HCT116 (cell line): ENCODE measurements around the gene FHL3. TPM values are rescaled to one million over a fixed set of nuclear protein-coding genes. Genes with fewer than 3 reads are reported as not detected.

Source experiments
- ATAC-seq: fragments of 200-7000 bp; cut with Tn5 transposase; 2 replicates; pipeline ENCODE4 v1.9.1; 2020; ENCODE audit warnings: mild to moderate bottlenecking, moderate library complexity
- BruUV-seq: library from RNA; stranded (reverse); fragments of 400-500 nt; replicated peaks from 2 replicates; lab custom pipeline; 2021; lab: Mats Ljungman, UMichigan
- CTCF ChIA-PET: fragments of 300-600 bp; sonication (Branson Sonifier 250); formaldehyde crosslinking; loops from one replicate; lab custom pipeline; 2021; ENCODE audit warnings: antibody characterized with exemption; lab: Charles Lee
- POLR2A ChIA-PET: fragments of 300-600, 350-600 bp; sonication (Branson Sonifier 250); formaldehyde crosslinking; loops from one replicate; lab custom pipeline; 2021; ENCODE audit warnings: antibody characterized with exemption; lab: Charles Lee
- RAD21 ChIA-PET, 2 experiments: fragments of 300-600 bp; sonication (Branson Sonifier 250); formaldehyde crosslinking; loops; one replicate each; lab custom pipeline; 2023; ENCODE audit warnings: low total read pairs in 2 of 2; ENCODE audit not compliant: uncharacterized antibody in 2 of 2, unreplicated experiment in 2 of 2, low non-redundant PET in 1 of 2; lab: Charles Lee
- DNase-seq: peaks from one replicate; pipeline ENCODE4 v3.0.0-alpha.2; 2010; ENCODE audit warnings: low read depth, low spot score
- H2AFZ ChIP-seq: fragments of 200-600 bp; shearing (Covaris generic), sonication (generic); 2 replicates; pipeline ENCODE4 v1.6.1; 2017; ENCODE audit warnings: low read depth, mixed run types, mixed read lengths, antibody characterized with exemption, low read length; ENCODE audit not compliant: poor library complexity, severe bottlenecking
- H3K27ac ChIP-seq: 2 replicates; pipeline ENCODE4 v1.5.1; 2012; ENCODE audit warnings: low read depth, low read length
- H3K27me3 ChIP-seq: fragments of 200-600 bp; sonication (generic); 2 replicates; pipeline ENCODE4 v1.6.1; 2016; ENCODE audit warnings: mixed run types, low read length, mixed read lengths; ENCODE audit not compliant: insufficient read depth
- H3K36me3 ChIP-seq, 2 experiments: fragments of 200-500 bp in 1 of 2; fragments of 200-600 bp in 1 of 2; sonication (Bioruptor generic) in 1 of 2; sonication (generic) in 1 of 2; 2 replicates each; pipeline versions ENCODE4 v1.5.1 to v1.6.1; 2014 to 2016; ENCODE audit warnings: low read length in 2 of 2, inconsistent platforms in 1 of 2, mixed read lengths in 1 of 2, mixed run types in 1 of 2; ENCODE audit not compliant: insufficient read depth in 2 of 2, control insufficient read depth in 1 of 2
- H3K4me1 ChIP-seq, 2 experiments: fragments of 200-600 bp in 1 of 2; sonication (generic) in 1 of 2; 2 replicates each; pipeline versions ENCODE4 v1.5.1 to v1.6.1; 2012 to 2017; ENCODE audit warnings: low read length in 2 of 2, inconsistent platforms in 1 of 2, mild to moderate bottlenecking in 1 of 2, mixed read lengths in 1 of 2, mixed run types in 1 of 2, moderate library complexity in 1 of 2; ENCODE audit not compliant: insufficient read depth in 2 of 2, control insufficient read depth in 1 of 2
- H3K4me2 ChIP-seq: fragments of 200-600 bp; sonication (generic); 2 replicates; pipeline ENCODE4 v1.6.1; 2017; ENCODE audit warnings: mixed run types, low read length, mixed read lengths
- H3K4me3 ChIP-seq, 2 experiments: fragments of 200-600 bp in 1 of 2; sonication (generic) in 1 of 2; replicated peaks in 1 of 2; 2 replicates each; pipeline ENCODE4 v1.5.1; 2011 to 2016; ENCODE audit warnings: low read length in 2 of 2, control low read depth in 1 of 2, low read depth in 1 of 2, mild to moderate bottlenecking in 1 of 2, mixed read lengths in 1 of 2, mixed run types in 1 of 2
- H3K79me2 ChIP-seq: fragments of 200-600 bp; sonication (generic); 2 replicates; pipeline ENCODE4 v1.6.1; 2017; ENCODE audit warnings: mild to moderate bottlenecking, mixed run types, low read length, moderate library complexity, mixed read lengths; ENCODE audit not compliant: insufficient read depth
- H3K9ac ChIP-seq: fragments of 200-600 bp; sonication (generic); 2 replicates; pipeline ENCODE4 v1.6.1; 2016; ENCODE audit warnings: low read length, mixed read lengths
- H3K9me2 ChIP-seq: fragments of 200-600 bp; sonication (generic), shearing (Covaris generic); 2 replicates; pipeline ENCODE4 v1.6.1; 2017; ENCODE audit warnings: mixed run types, mild to moderate bottlenecking, moderate library complexity; ENCODE audit not compliant: insufficient read depth
- H3K9me3 ChIP-seq, 2 experiments: fragments of 200-500 bp in 1 of 2; fragments of 200-600 bp in 1 of 2; sonication (Bioruptor generic) in 1 of 2; sonication (generic) in 1 of 2; 2 replicates each; pipeline ENCODE4 v1.6.1; 2014 to 2017; ENCODE audit warnings: low read length in 2 of 2, mixed read lengths in 2 of 2, inconsistent platforms in 1 of 2, low read depth in 1 of 2, mild to moderate bottlenecking in 1 of 2, mixed run types in 1 of 2, moderate library complexity in 1 of 2; ENCODE audit not compliant: control insufficient read depth in 1 of 2, insufficient read depth in 1 of 2
- H4K20me1 ChIP-seq: fragments of 200-600 bp; sonication (generic), shearing (Covaris generic); 2 replicates; pipeline ENCODE4 v1.6.1; 2017; ENCODE audit warnings: mixed run types, mild to moderate bottlenecking, moderate library complexity; ENCODE audit not compliant: insufficient read depth
- CTCF ChIP-seq, 3 experiments: fragments of 200-600 bp in 1 of 3; sonication (generic) in 1 of 3; IDR thresholded peaks in 2 of 3; conservative IDR thresholded peaks in 1 of 3; 2 replicates each; pipeline ENCODE4 v1.5.1; 2012 to 2017; ENCODE audit warnings: low read depth in 2 of 3, low read length in 2 of 3, antibody characterized with exemption in 1 of 3, borderline replicate concordance in 1 of 3, control low read depth in 1 of 3, mild to moderate bottlenecking in 1 of 3, mixed read lengths in 1 of 3, mixed run types in 1 of 3, moderate library complexity in 1 of 3; ENCODE audit not compliant: insufficient read depth in 1 of 3
- EGR1 ChIP-seq: IDR thresholded peaks from 2 replicates; pipeline ENCODE4 v1.6.1; 2012; ENCODE audit warnings: low read depth
- ELF1 ChIP-seq: IDR thresholded peaks from 2 replicates; pipeline ENCODE4 v1.6.1; 2012; ENCODE audit warnings: low read depth, borderline replicate concordance
- EZH2 ChIP-seq: fragments of 200-600 bp; sonication (generic); IDR thresholded peaks from 2 replicates; pipeline ENCODE4 v1.6.1; 2017; ENCODE audit warnings: antibody characterized with exemption, mixed run types
- EZH2phosphoT487 ChIP-seq: fragments of 200-600 bp; IDR thresholded peaks from 2 replicates; pipeline ENCODE4 v1.6.1; 2018; ENCODE audit warnings: antibody characterized with exemption, borderline replicate concordance
- JUND ChIP-seq: IDR thresholded peaks from 2 replicates; pipeline ENCODE4 v1.6.1; 2012
- MAX ChIP-seq: IDR thresholded peaks from 2 replicates; pipeline ENCODE4 v1.6.1; 2012
- POLR2A ChIP-seq: IDR thresholded peaks from 2 replicates; pipeline ENCODE4 v1.7.0; 2011; ENCODE audit warnings: borderline replicate concordance; ENCODE audit not compliant: insufficient read depth, insufficient read length; ENCODE audit errors: extremely low read depth
- POLR2AphosphoS5 ChIP-seq: IDR thresholded peaks from 2 replicates; pipeline ENCODE4 v1.6.1; 2011; ENCODE audit warnings: mild to moderate bottlenecking, low read depth, low read length, moderate library complexity
- REST ChIP-seq: IDR thresholded peaks from 2 replicates; pipeline ENCODE4 v1.6.1; 2012; ENCODE audit warnings: low read depth
- SIN3A ChIP-seq: IDR thresholded peaks from 2 replicates; pipeline ENCODE4 v1.6.1; 2012; ENCODE audit warnings: low read depth
- SP1 ChIP-seq: IDR thresholded peaks from 2 replicates; pipeline ENCODE4 v1.6.1; 2012; ENCODE audit warnings: low read depth
- SRF ChIP-seq: IDR thresholded peaks from 2 replicates; pipeline ENCODE4 v1.6.1; 2012; ENCODE audit warnings: low read depth
- TCF7L2 ChIP-seq: IDR thresholded peaks from 2 replicates; pipeline ENCODE4 v1.7.0; 2011; ENCODE audit warnings: borderline replicate concordance, inconsistent platforms; ENCODE audit not compliant: insufficient read depth, insufficient read length; ENCODE audit errors: extremely low read depth
- ZBTB33 ChIP-seq: IDR thresholded peaks from 2 replicates; pipeline ENCODE4 v1.6.1; 2011; ENCODE audit warnings: mild to moderate bottlenecking, low read length, moderate library complexity; ENCODE audit not compliant: insufficient replicate concordance; ENCODE audit errors: extremely low read depth
- intact Hi-C: fragments of 100-400 bp; cut with micrococcal nuclease; formaldehyde crosslinking; loops from 2 replicates; pipeline ENCODE4 v1.10.0; 2022
- total RNA-seq: library from RNA; stranded (reverse); gene quantifications from one replicate; pipeline ENCODE4 v1.2.1, GENCODE V29; 2021; ENCODE audit not compliant: unreplicated experiment

FHL3 gene
- total RNA-seq, 1 experiment from 2014 or later, result 22.5 TPM

GRCh38 chr1:37948841-37949240 is 56.5 kb downstream of the FHL3 start:
- no peaks in the 10 kb centered on the region for H4K20me1 ChIP-seq
- TF ChIP-seq EZH2, result no peak
- TF ChIP-seq CTCF (IDR thresholded peaks at IDR 0.05 in 2 of 3, conservative IDR thresholded peaks at IDR 0.05 in 1 of 3; ENCODE audit: borderline replicate concordance in 1 of 3, insufficient read depth in 1 of 3, low read depth in 2 of 3, low read length in 2 of 3), result no peak
- no peak for TF ChIP-seq SIN3A
- TF ChIP-seq POLR2AphosphoS5, result no peak
- no peak for TF ChIP-seq ZBTB33
- no peak for TF ChIP-seq SP1
- TF ChIP-seq MAX, result no peak
- TF ChIP-seq SRF, result no peak
- no peak for TF ChIP-seq ELF1
- no peak for TF ChIP-seq JUND
- no peak for TF ChIP-seq TCF7L2
- no peak for TF ChIP-seq EGR1
- TF ChIP-seq EZH2phosphoT487, result no peak
- no peak for TF ChIP-seq REST
- TF ChIP-seq POLR2A, result no peak
- TF ChIP-seq, all 23 proteins: peak for 0
- H3K79me2 ChIP-seq, result no peaks in the 10 kb centered on the region
- DNase-seq, result no peak
- CTCF ChIA-PET, result no interaction called here
- no peaks in the 10 kb centered on the region for H3K27me3 ChIP-seq
- no peaks in the 10 kb centered on the region for H3K36me3 ChIP-seq
- no peak overlapping the region for H3K27ac ChIP-seq
- no peak overlapping the region for H3K4me3 ChIP-seq
- ATAC-seq, result no peak
- intact Hi-C loops, result no loop called here
- H3K9me2 ChIP-seq, result no peaks in the 10 kb centered on the region
- RAD21 ChIA-PET, result no interaction called here
- no peaks in the 10 kb centered on the region for H3K9me3 ChIP-seq
- POLR2A ChIA-PET, result no interaction called here
- peaks cover 9 to 41% of the 10 kb centered on the region in 2 experiments; a peak in 3 of 4 replicates for H3K4me1 ChIP-seq
- H2AFZ ChIP-seq, result no peak overlapping the region
- no TSS peak for BruUV-seq
- H3K9ac ChIP-seq, result no peak overlapping the region
- no peak overlapping the region for H3K4me2 ChIP-seq
